Measurements from ENCODE around the gene NFYC.

Gene NFYC

GRCh38 chr1:40777224-40777970 lies 85.9 kb downstream of the NFYC start:
- no peaks in the 10 kb centered on the region for H3K9me2 ChIP-seq (replicated peaks; ENCODE audit: low read depth, low read length)
- H2AFZ ChIP-seq (ENCODE audit: low read length): no peak overlapping the region
- TF ChIP-seq CTCF (conservative IDR thresholded peaks at IDR 0.05; ENCODE audit: low read length): no peak; the same call in 1 of the 2 replicates
- no peak for TF ChIP-seq EZH2phosphoT487 (IDR thresholded peaks at IDR 0.05; ENCODE audit: borderline replicate concordance)
- H3F3A ChIP-seq (ENCODE audit: low read depth): no peaks in the 10 kb centered on the region
- H4K20me1 ChIP-seq (ENCODE audit: insufficient read depth, low read length, poor library complexity, severe bottlenecking): no peaks in the 10 kb centered on the region
- H3K9me3 ChIP-seq (ENCODE audit: insufficient read depth, low read depth, low read length): no peaks in the 10 kb centered on the region; the same call in 1 of the 2 replicates
- no peaks in the 10 kb centered on the region for H3K4me1 ChIP-seq (ENCODE audit: insufficient read depth, low read length, poor library complexity, severe bottlenecking)
- no peak overlapping the region for H3K4me3 ChIP-seq (ENCODE audit: low read length, poor library complexity, severe bottlenecking)
- H3K79me2 ChIP-seq (ENCODE audit: insufficient read depth, low read length): no peaks in the 10 kb centered on the region
- H3K9ac ChIP-seq (ENCODE audit: low read depth, low read length, poor library complexity, severe bottlenecking): no peak overlapping the region
- peaks cover 12% of the 10 kb centered on the region; the same call in 1 of the 2 replicates for H3K36me3 ChIP-seq (ENCODE audit: insufficient read depth, low read length)
- H3K4me2 ChIP-seq (ENCODE audit: low read depth, low read length, poor library complexity, severe bottlenecking): no peak overlapping the region
- H3K27me3 ChIP-seq (ENCODE audit: insufficient read depth, low read length, poor library complexity, severe bottlenecking): no peaks in the 10 kb centered on the region

GRCh38 chr1:40780678-40781607 lies 89.4 kb downstream of the NFYC start:
- Histone ChIP-seq H3K4me3 (ENCODE audit: low read length, poor library complexity, severe bottlenecking) (no peak overlapping the region), H3F3A (ENCODE audit: low read depth) (no peaks in the 10 kb centered on the region), H3K27me3 (ENCODE audit: insufficient read depth, low read length, poor library complexity, severe bottlenecking) (no peaks in the 10 kb centered on the region), H3K36me3 (ENCODE audit: insufficient read depth, low read length) (peaks cover 7% of the 10 kb centered on the region; the same call in 1 of the 2 replicates), H4K20me1 (ENCODE audit: insufficient read depth, low read length, poor library complexity, severe bottlenecking) (no peaks in the 10 kb centered on the region), H3K4me2 (ENCODE audit: low read depth, low read length, poor library complexity, severe bottlenecking) (no peak overlapping the region), H3K9me2 (replicated peaks; ENCODE audit: low read depth, low read length) (no peaks in the 10 kb centered on the region), H3K79me2 (ENCODE audit: insufficient read depth, low read length) (no peaks in the 10 kb centered on the region), H2AFZ (ENCODE audit: low read length) (no peak overlapping the region), H3K9ac (ENCODE audit: low read depth, low read length, poor library complexity, severe bottlenecking) (no peak overlapping the region), H3K9me3 (ENCODE audit: insufficient read depth, low read depth, low read length) (no peaks in the 10 kb centered on the region; the same call in 1 of the 2 replicates), H3K4me1 (ENCODE audit: insufficient read depth, low read length, poor library complexity, severe bottlenecking) (no peaks in the 10 kb centered on the region)
- TF ChIP-seq EZH2phosphoT487 (IDR thresholded peaks at IDR 0.05; ENCODE audit: borderline replicate concordance) (no peak), CTCF (conservative IDR thresholded peaks at IDR 0.05; ENCODE audit: low read length) (no peak)

DNA sequence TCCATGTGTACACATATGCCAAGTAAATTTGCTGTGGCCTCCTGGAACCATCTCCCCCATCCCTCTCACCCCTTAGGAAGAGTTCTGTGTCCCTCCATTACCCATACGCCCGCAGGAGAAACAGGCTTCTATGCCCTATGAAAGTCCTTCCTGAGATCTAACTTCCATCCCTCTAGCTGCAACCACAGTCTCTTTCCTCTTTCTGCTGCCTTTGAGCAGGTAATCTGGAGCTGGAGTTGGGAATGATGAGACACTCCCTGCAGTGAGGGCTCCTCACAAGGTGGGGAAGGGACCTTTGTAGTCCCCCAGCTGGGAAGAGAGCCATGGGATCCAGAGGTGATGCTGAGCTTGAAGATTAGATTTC lies 90.1 kb downstream of the NFYC start:
- TF ChIP-seq CTCF (conservative IDR thresholded peaks at IDR 0.05; ENCODE audit: low read length) (no peak), EZH2phosphoT487 (IDR thresholded peaks at IDR 0.05; ENCODE audit: borderline replicate concordance) (no peak)
- Histone ChIP-seq H3K9ac (ENCODE audit: low read depth, low read length, poor library complexity, severe bottlenecking) (no peak overlapping the region), H3K79me2 (ENCODE audit: insufficient read depth, low read length) (no peaks in the 10 kb centered on the region), H4K20me1 (ENCODE audit: insufficient read depth, low read length, poor library complexity, severe bottlenecking) (no peaks in the 10 kb centered on the region), H3K9me3 (ENCODE audit: insufficient read depth, low read depth, low read length) (no peaks in the 10 kb centered on the region; the same call in 1 of the 2 replicates), H3K4me3 (ENCODE audit: low read length, poor library complexity, severe bottlenecking) (no peak overlapping the region), H3F3A (ENCODE audit: low read depth) (no peaks in the 10 kb centered on the region), H3K4me1 (ENCODE audit: insufficient read depth, low read length, poor library complexity, severe bottlenecking) (peaks cover 6% of the 10 kb centered on the region), H2AFZ (ENCODE audit: low read length) (no peak overlapping the region), H3K36me3 (ENCODE audit: insufficient read depth, low read length) (peaks cover under 1% of the 10 kb centered on the region; the same call in 1 of the 2 replicates), H3K27me3 (ENCODE audit: insufficient read depth, low read length, poor library complexity, severe bottlenecking) (no peaks in the 10 kb centered on the region), H3K4me2 (ENCODE audit: low read depth, low read length, poor library complexity, severe bottlenecking) (no peak overlapping the region), H3K9me2 (replicated peaks; ENCODE audit: low read depth, low read length) (no peaks in the 10 kb centered on the region)
